ENCODE data around the gene ADNP. TPM values are rescaled to one million over a fixed set of nuclear protein-coding genes. Genes with fewer than 3 reads are reported as not detected.
A peak's percentile ranks its signal among the peaks of the same experiment; 100 is the strongest.

Gene ADNP
- total and polyA plus RNA-seq, 2 of the 13 experiments (the other 11 are each of a cell fraction or from before 2014, with no cell fraction given), result 21.0 to 21.5 TPM

DNA sequence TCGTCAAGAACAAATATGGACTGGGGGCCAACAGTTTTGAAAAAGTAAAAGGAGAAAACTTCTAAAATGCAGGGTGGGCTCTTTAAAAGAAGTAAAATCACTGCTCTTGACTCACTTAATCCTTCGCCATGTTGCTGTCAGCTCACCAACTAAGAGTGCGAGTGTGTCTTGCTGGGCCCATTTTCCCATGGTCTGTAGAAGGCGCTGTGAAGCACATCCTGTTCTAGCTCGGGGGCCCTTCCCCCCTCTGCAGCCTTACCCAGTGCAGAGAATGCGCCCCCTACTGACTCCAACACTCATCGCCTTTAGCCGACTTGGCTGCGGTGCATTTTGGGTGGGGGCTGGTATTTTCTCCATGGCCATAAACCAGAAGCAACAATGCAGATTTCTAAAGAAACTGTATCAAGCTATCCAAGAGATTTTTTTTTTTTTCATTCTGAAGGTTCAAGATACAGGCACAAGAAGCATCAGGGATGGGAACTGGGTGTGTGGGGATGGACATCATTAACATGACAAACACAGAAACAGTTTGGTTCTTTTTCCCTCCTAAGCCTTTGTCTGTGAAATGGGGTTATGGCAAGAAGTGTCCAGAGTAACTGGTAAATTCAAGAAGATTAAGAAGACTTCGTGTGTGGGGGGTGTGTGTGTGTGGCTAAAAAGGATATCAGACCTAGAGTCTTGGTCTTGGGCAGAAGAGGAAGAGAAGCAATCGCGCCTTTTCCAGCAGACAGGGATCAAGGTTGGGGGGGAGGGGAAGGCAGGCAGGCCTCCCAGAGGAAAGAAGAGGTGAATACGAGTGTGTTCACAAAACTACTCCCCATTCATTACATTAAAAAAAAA is 1.7 kb downstream of the ADNP start (continued):
- TF ChIP-seq ZNF646 (CRISPR knock-in tag; IDR thresholded peaks at IDR 0.05) (no peak), ZNF280B (CRISPR knock-in tag; IDR thresholded peaks at IDR 0.05; ENCODE audit: borderline replicate concordance) (no peak; the same call in 1 of the 2 replicates), ZNF678 (CRISPR knock-in tag; IDR thresholded peaks at IDR 0.05) (peak; percentile 54; the same call in 1 of the 2 replicates), FIP1L1 (IDR thresholded peaks at IDR 0.05; ENCODE audit: borderline replicate concordance, insufficient read depth, low read depth, low read length) (no peak), DNMT1 (CRISPR knock-in tag; IDR thresholded peaks at IDR 0.05) (peak; percentile 46; the same call in 1 of the 2 replicates), CBX1 (IDR thresholded peaks at IDR 0.05; ENCODE audit: low read depth) (peak; percentile 93), TFAP4 (IDR thresholded peaks at IDR 0.05; ENCODE audit: borderline replicate concordance, low read depth) (no peak; the same call in 1 of the 2 replicates), CCDC6 (CRISPR knock-in tag; IDR thresholded peaks at IDR 0.05) (no peak; the same call in 1 of the 2 replicates), NCOA1 (CRISPR knock-in tag; IDR thresholded peaks at IDR 0.05) (peak; percentile 74; the same call in 1 of the 2 replicates)
- TF ChIP-seq, protein P1, sequence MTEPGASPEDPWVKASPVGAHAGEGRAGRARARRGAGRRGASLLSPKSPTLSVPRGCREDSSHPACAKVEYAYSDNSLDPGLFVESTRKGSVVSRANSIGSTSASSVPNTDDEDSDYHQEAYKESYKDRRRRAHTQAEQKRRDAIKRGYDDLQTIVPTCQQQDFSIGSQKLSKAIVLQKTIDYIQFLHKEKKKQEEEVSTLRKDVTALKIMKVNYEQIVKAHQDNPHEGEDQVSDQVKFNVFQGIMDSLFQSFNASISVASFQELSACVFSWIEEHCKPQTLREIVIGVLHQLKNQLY (CRISPR knock-in tag; IDR thresholded peaks at IDR 0.05), result 0 out of 2 replicates have a peak, but pooled peaks have one; percentile 15

Measured in HepG2 (cell line).